Common myeloid progenitor, CD34-positive (primary cell): ENCODE measurements around the gene CALCR.
"Not testable (repeated sequence)": the region's sequence is repeated elsewhere in the genome, so short reads cannot be mapped to it uniquely, and the experiment has no call there.

Experiments
- CTCF ChIA-PET: fragments of 350-600 bp; sonication (Branson Sonifier 250); formaldehyde crosslinking; loops from one replicate; lab custom pipeline; 2021; ENCODE audit warnings: antibody characterized with exemption; lab: Charles Lee
- POLR2A ChIA-PET: fragments of 350-600 bp; sonication (Branson Sonifier 250); formaldehyde crosslinking; loops from one replicate; lab custom pipeline; 2021; ENCODE audit warnings: antibody characterized with exemption; lab: Charles Lee
- DNase-seq, 3 donors: peaks; one replicate each; pipeline versions ENCODE4 v3.0.0 to v3.0.0-alpha.2; 2013
- H3K27ac ChIP-seq, 2 experiments: 1 replicate in 1 of 2; 2 replicates in 1 of 2; pipeline ENCODE4 v1.7.0; 2013; ENCODE audit warnings: inconsistent platforms in 2 of 2, low read length in 2 of 2, mild to moderate bottlenecking in 2 of 2, low read depth in 1 of 2, moderate library complexity in 1 of 2; ENCODE audit not compliant: severe bottlenecking in 2 of 2, insufficient read depth in 1 of 2, poor library complexity in 1 of 2
- H3K27me3 ChIP-seq, 5 experiments: replicated peaks in 2 of 5; 1 replicate in 3 of 5; 2 replicates in 2 of 5; pipeline versions ENCODE4 v1.6.1 to v1.7.0; 2013; ENCODE audit warnings: low read length in 4 of 5, mild to moderate bottlenecking in 2 of 5, moderate library complexity in 2 of 5, inconsistent platforms in 1 of 5; ENCODE audit not compliant: insufficient read depth in 5 of 5, control insufficient read depth in 4 of 5
- H3K36me3 ChIP-seq, 4 experiments: 1 replicate in 2 of 4; 2 replicates in 2 of 4; pipeline versions ENCODE4 v1.6.1 to v1.7.0; 2013; ENCODE audit warnings: low read length in 3 of 4, control low read depth in 1 of 4, mild to moderate bottlenecking in 1 of 4; ENCODE audit not compliant: control insufficient read depth in 4 of 4, insufficient read depth in 4 of 4
- H3K4me1 ChIP-seq, 4 experiments: 1 replicate in 3 of 4; 2 replicates in 1 of 4; pipeline versions ENCODE4 v1.6.1 to v1.7.1; 2013; ENCODE audit warnings: low read length in 3 of 4, mild to moderate bottlenecking in 3 of 4, control low read depth in 1 of 4, inconsistent platforms in 1 of 4, moderate library complexity in 1 of 4; ENCODE audit not compliant: control insufficient read depth in 4 of 4, insufficient read depth in 4 of 4; ENCODE audit errors: control extremely low read depth in 1 of 4
- H3K4me3 ChIP-seq, 7 experiments: 1 replicate in 4 of 7; 2 replicates in 3 of 7; pipeline versions ENCODE4 v1.5.1 to v1.7.0; 2013; ENCODE audit warnings: mild to moderate bottlenecking in 7 of 7, low read length in 6 of 7, moderate library complexity in 6 of 7, inconsistent platforms in 2 of 7, low read depth in 2 of 7, control low read depth in 1 of 7; ENCODE audit not compliant: insufficient read depth in 4 of 7, control insufficient read depth in 1 of 7; ENCODE audit errors: extremely low read depth in 1 of 7
- H3K9me3 ChIP-seq, 5 experiments: 1 replicate in 4 of 5; 2 replicates in 1 of 5; pipeline versions ENCODE4 v1.6.1 to v1.7.1; 2013; ENCODE audit warnings: low read length in 4 of 5, mild to moderate bottlenecking in 2 of 5, inconsistent platforms in 1 of 5, low read depth in 1 of 5, moderate library complexity in 1 of 5; ENCODE audit not compliant: control insufficient read depth in 4 of 5, insufficient read depth in 2 of 5; ENCODE audit errors: control extremely low read depth in 1 of 5
- WGBS: methylation state at CpG from one replicate; pipeline ENCODE4 v1.1.5; 2013; ENCODE audit not compliant: insufficient coverage; 5-methylcytosine and 5-hydroxymethylcytosine counted together

The CALCR gene

DNA sequence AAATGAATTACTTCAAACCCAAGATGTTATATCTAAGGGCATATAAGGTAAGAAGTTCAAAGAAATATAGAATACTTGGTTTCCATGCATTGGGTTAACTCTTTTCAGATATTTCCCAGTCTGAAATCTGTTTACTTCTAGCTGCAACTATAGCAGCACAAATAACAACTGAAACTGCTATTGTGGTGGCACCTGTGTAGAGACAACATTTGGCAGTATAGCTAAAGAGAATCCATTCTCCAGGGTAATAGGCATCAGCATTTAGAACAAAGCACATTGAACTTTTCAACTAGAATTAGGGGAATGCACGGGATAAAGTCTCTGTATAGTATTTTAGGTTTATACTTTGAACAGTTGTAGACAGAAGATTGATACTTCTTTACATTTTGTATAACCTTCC, 19.7 kb upstream of the CALCR start:
- ChIA-PET POLR2A (no interaction called here), CTCF (no interaction called here)
- no peak for DNase-seq
- Histone ChIP-seq H3K4me1 (no peaks in the 10 kb centered on the region), H3K27me3 (peaks cover 0 to 2% (median 0%) of the 10 kb centered on the region in 5 experiments), H3K36me3 (no peaks in the 10 kb centered on the region), H3K27ac (no peak overlapping the region), H3K4me3 (no peak overlapping the region), H3K9me3 (no peaks in the 10 kb centered on the region)
- WGBS: no CpG with 5 or more reads among the region's 1 CpG

DNA sequence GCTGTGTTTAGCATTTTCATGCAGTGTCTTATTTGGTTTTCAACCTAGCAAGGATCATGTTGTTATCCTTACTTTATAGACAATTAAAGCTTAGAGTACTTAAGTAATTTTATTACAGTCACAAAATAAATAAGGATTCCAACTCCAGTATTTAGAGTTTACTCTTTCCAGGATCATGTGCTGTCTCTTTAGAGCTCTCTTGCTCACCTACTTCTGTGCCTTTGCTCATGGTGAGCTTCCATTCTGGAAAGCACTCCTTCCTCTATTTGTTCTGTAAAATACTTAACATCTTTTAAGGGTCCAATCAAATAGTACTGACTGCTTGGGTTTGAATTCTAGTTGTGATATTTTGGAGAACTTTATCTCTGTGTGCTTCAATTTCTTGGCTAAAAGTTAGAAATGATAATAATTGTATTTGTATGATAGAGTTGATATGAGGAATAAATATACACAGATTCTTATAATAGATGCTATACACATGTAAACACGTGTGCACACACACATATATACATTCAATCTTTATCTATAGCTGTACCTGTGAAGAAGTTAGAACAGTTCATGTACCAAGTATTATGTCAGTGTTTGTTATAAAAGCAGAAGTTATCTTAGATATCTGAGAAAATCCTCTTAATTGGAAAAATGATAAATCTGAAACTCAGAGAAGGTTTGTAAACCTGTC, 18.2 kb upstream of the CALCR start:
- CTCF ChIA-PET: no interaction called here

DNA sequence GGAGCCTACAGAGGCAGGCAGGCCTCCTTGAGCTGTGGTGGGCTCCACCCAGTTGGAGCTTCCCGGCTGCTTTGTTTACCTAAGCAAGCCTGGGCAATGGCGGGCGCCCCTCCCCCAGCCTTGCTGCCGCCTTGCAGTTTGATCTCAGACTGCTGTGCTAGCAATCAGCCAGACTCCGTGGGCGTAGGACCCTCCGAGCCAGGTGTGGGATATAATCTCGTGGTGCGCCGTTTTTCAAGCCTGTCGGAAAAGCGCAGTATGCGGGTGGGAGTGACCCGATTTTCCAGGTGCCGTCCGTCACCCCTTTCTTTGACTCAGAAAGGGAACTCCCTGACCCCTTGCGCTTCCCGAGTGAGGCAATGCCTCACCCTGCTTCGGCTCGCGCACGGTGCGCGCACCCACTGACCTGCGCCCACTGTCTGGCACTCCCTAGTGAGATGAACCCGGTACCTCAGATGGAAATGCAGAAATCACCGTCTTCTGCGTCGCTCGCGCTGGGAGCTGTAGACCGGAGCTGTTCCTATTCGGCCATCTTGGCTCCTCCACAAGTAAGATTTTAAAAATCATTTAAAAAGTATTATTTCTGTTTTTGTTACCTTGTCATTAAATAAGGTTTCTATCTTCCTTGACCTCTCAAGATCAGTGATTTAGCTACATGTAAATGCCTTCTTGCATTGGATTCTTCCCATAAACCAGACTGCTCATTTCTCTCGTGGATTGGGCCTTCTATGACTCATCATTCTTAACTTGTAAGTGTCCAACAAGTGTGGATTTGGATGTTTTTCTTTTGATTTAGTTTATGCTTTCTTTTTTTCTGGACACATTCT, 16.9 kb upstream of the CALCR start:
- H3K27me3 ChIP-seq, DNase-seq, H3K4me3 ChIP-seq, H3K9me3 ChIP-seq, POLR2A ChIA-PET, H3K4me1 ChIP-seq, CTCF ChIA-PET, H3K36me3 ChIP-seq: not testable (repeated sequence)
- 97% methylated on average over 6 of the region's 34 CpGs for WGBS
- peak overlapping the region in 1 of 2 experiments; percentile 14 for H3K27ac ChIP-seq

More for the DNA sequence above, 18.2 kb upstream of the CALCR start:
- H3K27me3 ChIP-seq: peaks cover 0 to 2% (median 0%) of the 10 kb centered on the region in 5 experiments
- WGBS: no CpG with 5 or more reads among the region's 1 CpG
- POLR2A ChIA-PET: no interaction called here
- no peaks in the 10 kb centered on the region for H3K36me3 ChIP-seq
- H3K27ac ChIP-seq: no peak overlapping the region
- H3K9me3 ChIP-seq: no peaks in the 10 kb centered on the region
- no peaks in the 10 kb centered on the region for H3K4me1 ChIP-seq
- DNase-seq: no peak
- H3K4me3 ChIP-seq: no peak overlapping the region

DNA sequence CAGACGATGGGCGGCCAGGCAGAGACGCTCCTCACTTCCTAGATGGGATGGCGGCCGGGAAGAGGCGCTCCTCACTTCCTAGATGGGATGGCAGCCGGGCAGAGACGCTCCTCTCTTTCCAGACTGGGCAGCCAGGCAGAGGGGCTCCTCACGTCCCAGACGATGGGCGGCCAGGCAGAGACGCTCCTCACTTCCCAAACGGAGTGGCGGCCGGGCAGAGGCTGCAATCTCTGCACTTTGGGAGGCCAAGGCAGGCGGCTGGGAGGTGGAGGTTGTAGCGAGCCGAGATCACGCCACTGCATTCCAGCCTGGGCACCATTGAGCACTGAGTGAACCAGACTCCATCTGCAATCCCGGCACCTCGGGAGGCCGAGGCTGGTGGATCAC, 11.9 kb upstream of the CALCR start:
- DNase-seq, H3K4me1 ChIP-seq, H3K27ac ChIP-seq, H3K27me3 ChIP-seq, CTCF ChIA-PET, H3K9me3 ChIP-seq, POLR2A ChIA-PET, H3K36me3 ChIP-seq, H3K4me3 ChIP-seq: not testable (repeated sequence)
- WGBS: 93% methylated on average over 2 of the region's 22 CpGs

DNA sequence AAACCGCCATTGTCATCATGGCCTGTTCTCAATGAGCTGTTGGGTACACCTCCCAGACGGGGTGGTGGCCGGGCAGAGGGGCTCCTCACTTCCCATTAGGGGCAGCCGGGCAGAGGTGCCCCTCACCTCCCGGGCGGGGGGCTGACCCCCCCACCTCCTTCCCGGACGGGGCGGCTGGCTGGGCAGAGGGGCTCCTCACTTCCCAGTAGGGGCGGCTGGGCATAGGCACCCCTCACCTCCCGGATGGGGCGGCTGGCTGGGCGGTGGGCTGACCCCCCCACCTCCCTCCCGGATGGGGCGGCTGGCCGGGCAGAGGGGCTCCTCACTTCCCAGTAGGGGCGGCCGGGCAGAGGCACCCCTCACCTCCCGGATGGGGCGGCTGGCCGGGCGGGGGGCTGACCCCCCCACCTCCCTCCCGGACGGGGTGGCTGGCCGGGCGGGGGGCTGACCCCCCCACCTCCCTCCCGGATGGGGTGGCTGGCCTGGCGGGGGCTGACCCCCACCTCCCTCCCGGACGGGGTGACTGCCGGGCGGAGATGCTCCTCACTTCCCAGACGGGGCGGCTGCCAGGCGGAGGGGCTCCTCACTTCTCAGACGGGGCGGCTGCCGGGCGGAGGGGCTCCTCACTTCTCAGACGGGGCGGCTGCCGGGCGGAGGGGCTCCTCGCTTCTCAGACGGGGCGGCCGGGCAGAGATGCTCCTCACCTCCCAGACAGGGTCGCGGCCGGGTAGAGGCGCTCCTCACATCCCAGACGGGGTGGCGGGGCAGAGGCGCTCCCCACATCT, 11.4 kb upstream of the CALCR start:
- H3K9me3 ChIP-seq, H3K4me1 ChIP-seq, DNase-seq, H3K4me3 ChIP-seq, H3K36me3 ChIP-seq, CTCF ChIA-PET, H3K27ac ChIP-seq, POLR2A ChIA-PET, H3K27me3 ChIP-seq: not testable (repeated sequence)
- 88% methylated on average over 8 of the region's 54 CpGs for WGBS

DNA sequence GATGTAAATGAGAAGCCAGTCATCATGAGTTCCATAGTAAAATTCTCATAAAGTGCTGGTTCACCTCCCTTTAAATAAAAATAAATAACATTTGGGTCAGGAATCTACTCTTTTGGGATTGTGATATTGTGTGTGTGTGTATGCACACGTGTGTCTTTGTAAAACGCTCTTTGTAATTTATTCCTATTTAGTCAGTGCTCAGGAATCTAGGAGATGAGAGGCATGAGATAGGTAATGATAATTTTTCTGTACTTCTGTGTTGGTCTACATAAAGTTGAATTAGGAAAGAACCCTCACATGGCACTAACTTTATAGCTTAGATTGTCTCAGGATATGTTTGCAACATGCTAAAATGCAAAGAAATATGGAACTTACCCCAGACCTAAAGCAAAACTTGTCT, 4.9 kb upstream of the CALCR start:
- Histone ChIP-seq H3K4me3 (no peak overlapping the region), H3K4me1 (peaks cover 0 to 13% (median 7%) of the 10 kb centered on the region in 4 experiments), H3K27ac (no peak overlapping the region), H3K27me3 (peaks cover 5 to 40% (median 20%) of the 10 kb centered on the region in 5 experiments), H3K9me3 (no peaks in the 10 kb centered on the region), H3K36me3 (no peaks in the 10 kb centered on the region)
- no CpG with 5 or more reads among the region's 2 CpGs for WGBS
- no peak for DNase-seq
- POLR2A ChIA-PET: no interaction called here
- CTCF ChIA-PET: no interaction called here
